ENCODE measurements around the gene MYBPC2. TPM values are rescaled to one million over a fixed set of nuclear protein-coding genes. Genes with fewer than 3 reads are reported as not detected.

MYBPC2 gene
- total and polyA plus RNA-seq, 9 of the 15 experiments (the other 6 are each of a cell fraction or from before 2014, with no cell fraction given), result 0.01 to 0.14 (median 0.04) TPM; not detected in 6

DNA sequence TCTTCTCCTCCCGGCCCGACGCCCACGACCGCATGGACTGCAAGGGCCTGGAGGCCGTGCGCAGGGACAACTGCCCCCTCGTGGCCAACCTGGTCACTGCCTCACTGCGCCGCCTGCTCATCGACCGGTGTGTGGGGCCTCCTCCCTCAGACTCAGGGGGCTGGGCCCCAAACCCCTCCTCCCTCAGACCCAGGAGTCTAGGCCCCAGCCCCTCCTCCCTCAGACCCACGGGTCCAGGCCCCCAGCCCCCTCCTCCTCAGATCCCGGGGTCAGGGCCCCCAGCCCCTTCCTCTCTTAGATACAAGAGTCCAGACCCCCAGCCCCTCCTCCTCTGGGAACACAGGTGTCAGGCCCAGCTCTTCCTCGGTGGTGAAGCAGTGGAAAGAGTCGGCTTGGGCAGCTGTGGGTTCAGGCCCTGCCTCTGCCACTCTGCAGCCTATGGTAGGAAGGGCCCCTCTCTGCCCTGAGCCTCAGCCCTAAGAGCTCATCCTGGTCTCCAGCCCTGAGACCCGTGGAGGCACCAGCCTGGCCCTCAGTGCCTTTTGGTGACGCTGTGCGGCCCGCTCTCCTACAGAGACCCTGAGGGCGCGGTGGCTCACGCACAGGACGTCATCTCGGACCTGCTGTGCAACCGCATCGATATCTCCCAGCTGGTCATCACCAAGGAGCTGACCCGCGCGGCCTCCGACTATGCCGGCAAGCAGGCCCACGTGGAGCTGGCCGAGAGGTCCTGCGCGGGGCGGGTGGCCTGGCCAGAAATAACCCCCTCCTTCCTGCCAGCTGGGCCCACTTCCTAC, 17.6 kb upstream of the MYBPC2 start (continued):
- TF ChIP-seq U2AF1 (optimal IDR thresholded peaks at IDR 0.05; ENCODE audit: low read depth, low read length), result no peak
- no peak for TF ChIP-seq NR2C1 (IDR thresholded peaks at IDR 0.05)
- TF ChIP-seq NR2C1 (tag; IDR thresholded peaks at IDR 0.05), result no peak
- no peak for TF ChIP-seq NCOA6 (IDR thresholded peaks at IDR 0.05)
- 0 out of 4 replicates have a peak, but pooled peaks of 1 of the 2 experiments have one; percentile 58 for TF ChIP-seq MLLT1 (IDR thresholded peaks at IDR 0.05)
- TF ChIP-seq MCM7 (IDR thresholded peaks at IDR 0.05), result no peak
- no peak for TF ChIP-seq PURB (CRISPR knock-in tag; IDR thresholded peaks at IDR 0.05; ENCODE audit: low read depth)
- 0 out of 2 replicates have a peak, but pooled peaks have one; percentile 24 for TF ChIP-seq GTF2E2 (tag; IDR thresholded peaks at IDR 0.05)
- TF ChIP-seq, protein P1, sequence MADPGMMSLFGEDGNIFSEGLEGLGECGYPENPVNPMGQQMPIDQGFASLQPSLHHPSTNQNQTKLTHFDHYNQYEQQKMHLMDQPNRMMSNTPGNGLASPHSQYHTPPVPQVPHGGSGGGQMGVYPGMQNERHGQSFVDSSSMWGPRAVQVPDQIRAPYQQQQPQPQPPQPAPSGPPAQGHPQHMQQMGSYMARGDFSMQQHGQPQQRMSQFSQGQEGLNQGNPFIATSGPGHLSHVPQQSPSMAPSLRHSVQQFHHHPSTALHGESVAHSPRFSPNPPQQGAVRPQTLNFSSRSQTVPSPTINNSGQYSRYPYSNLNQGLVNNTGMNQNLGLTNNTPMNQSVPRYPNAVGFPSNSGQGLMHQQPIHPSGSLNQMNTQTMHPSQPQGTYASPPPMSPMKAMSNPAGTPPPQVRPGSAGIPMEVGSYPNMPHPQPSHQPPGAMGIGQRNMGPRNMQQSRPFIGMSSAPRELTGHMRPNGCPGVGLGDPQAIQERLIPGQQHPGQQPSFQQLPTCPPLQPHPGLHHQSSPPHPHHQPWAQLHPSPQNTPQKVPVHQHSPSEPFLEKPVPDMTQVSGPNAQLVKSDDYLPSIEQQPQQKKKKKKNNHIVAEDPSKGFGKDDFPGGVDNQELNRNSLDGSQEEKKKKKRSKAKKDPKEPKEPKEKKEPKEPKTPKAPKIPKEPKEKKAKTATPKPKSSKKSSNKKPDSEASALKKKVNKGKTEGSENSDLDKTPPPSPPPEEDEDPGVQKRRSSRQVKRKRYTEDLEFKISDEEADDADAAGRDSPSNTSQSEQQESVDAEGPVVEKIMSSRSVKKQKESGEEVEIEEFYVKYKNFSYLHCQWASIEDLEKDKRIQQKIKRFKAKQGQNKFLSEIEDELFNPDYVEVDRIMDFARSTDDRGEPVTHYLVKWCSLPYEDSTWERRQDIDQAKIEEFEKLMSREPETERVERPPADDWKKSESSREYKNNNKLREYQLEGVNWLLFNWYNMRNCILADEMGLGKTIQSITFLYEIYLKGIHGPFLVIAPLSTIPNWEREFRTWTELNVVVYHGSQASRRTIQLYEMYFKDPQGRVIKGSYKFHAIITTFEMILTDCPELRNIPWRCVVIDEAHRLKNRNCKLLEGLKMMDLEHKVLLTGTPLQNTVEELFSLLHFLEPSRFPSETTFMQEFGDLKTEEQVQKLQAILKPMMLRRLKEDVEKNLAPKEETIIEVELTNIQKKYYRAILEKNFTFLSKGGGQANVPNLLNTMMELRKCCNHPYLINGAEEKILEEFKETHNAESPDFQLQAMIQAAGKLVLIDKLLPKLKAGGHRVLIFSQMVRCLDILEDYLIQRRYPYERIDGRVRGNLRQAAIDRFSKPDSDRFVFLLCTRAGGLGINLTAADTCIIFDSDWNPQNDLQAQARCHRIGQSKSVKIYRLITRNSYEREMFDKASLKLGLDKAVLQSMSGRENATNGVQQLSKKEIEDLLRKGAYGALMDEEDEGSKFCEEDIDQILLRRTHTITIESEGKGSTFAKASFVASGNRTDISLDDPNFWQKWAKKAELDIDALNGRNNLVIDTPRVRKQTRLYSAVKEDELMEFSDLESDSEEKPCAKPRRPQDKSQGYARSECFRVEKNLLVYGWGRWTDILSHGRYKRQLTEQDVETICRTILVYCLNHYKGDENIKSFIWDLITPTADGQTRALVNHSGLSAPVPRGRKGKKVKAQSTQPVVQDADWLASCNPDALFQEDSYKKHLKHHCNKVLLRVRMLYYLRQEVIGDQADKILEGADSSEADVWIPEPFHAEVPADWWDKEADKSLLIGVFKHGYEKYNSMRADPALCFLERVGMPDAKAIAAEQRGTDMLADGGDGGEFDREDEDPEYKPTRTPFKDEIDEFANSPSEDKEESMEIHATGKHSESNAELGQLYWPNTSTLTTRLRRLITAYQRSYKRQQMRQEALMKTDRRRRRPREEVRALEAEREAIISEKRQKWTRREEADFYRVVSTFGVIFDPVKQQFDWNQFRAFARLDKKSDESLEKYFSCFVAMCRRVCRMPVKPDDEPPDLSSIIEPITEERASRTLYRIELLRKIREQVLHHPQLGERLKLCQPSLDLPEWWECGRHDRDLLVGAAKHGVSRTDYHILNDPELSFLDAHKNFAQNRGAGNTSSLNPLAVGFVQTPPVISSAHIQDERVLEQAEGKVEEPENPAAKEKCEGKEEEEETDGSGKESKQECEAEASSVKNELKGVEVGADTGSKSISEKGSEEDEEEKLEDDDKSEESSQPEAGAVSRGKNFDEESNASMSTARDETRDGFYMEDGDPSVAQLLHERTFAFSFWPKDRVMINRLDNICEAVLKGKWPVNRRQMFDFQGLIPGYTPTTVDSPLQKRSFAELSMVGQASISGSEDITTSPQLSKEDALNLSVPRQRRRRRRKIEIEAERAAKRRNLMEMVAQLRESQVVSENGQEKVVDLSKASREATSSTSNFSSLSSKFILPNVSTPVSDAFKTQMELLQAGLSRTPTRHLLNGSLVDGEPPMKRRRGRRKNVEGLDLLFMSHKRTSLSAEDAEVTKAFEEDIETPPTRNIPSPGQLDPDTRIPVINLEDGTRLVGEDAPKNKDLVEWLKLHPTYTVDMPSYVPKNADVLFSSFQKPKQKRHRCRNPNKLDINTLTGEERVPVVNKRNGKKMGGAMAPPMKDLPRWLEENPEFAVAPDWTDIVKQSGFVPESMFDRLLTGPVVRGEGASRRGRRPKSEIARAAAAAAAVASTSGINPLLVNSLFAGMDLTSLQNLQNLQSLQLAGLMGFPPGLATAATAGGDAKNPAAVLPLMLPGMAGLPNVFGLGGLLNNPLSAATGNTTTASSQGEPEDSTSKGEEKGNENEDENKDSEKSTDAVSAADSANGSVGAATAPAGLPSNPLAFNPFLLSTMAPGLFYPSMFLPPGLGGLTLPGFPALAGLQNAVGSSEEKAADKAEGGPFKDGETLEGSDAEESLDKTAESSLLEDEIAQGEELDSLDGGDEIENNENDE (IDR thresholded peaks at IDR 0.05; ENCODE audit: low read depth, low read length), result no peak
- TF ChIP-seq SMARCA5 (IDR thresholded peaks at IDR 0.05), result no peak
- TF ChIP-seq RBM22 (IDR thresholded peaks at IDR 0.05; ENCODE audit: low read depth, low read length, poor library complexity, severe bottlenecking), result no peak
- TF ChIP-seq, protein P2, sequence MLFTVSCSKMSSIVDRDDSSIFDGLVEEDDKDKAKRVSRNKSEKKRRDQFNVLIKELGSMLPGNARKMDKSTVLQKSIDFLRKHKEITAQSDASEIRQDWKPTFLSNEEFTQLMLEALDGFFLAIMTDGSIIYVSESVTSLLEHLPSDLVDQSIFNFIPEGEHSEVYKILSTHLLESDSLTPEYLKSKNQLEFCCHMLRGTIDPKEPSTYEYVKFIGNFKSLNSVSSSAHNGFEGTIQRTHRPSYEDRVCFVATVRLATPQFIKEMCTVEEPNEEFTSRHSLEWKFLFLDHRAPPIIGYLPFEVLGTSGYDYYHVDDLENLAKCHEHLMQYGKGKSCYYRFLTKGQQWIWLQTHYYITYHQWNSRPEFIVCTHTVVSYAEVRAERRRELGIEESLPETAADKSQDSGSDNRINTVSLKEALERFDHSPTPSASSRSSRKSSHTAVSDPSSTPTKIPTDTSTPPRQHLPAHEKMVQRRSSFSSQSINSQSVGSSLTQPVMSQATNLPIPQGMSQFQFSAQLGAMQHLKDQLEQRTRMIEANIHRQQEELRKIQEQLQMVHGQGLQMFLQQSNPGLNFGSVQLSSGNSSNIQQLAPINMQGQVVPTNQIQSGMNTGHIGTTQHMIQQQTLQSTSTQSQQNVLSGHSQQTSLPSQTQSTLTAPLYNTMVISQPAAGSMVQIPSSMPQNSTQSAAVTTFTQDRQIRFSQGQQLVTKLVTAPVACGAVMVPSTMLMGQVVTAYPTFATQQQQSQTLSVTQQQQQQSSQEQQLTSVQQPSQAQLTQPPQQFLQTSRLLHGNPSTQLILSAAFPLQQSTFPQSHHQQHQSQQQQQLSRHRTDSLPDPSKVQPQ (CRISPR knock-in tag; IDR thresholded peaks at IDR 0.05; ENCODE audit: borderline replicate concordance), result no peak

Measured in K562 (cell line).